Non-pigmented ciliary epithelial cell (primary cell): Measurements from ENCODE around the gene CD200R1.
"Not testable (repeated sequence)": the region's sequence is repeated elsewhere in the genome, so short reads cannot be mapped to it uniquely, and the experiment has no call there.

Experiments
- DNase-seq: peaks from one replicate; pipeline ENCODE4 v3.0.0-alpha.2; 2010; ENCODE audit warnings: low read depth

The CD200R1 gene

DNA sequence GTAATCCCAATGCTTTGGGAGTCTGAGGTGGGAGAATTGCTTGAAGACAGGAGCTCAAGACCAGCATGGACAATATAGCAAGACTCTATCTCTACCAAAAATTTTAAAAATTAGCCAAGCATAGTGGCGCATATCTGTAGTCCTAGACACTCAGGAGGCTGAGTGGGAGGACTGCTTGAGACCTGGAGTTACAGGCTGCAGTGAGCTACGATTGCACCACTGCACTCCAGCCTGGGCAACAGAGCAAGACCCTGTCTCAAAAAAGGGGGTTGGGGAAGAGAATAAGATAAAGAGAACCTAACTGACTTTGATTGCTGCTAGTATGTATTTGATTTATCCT lies 755 bp downstream of the CD200R1 start:
- no peak for DNase-seq

DNA sequence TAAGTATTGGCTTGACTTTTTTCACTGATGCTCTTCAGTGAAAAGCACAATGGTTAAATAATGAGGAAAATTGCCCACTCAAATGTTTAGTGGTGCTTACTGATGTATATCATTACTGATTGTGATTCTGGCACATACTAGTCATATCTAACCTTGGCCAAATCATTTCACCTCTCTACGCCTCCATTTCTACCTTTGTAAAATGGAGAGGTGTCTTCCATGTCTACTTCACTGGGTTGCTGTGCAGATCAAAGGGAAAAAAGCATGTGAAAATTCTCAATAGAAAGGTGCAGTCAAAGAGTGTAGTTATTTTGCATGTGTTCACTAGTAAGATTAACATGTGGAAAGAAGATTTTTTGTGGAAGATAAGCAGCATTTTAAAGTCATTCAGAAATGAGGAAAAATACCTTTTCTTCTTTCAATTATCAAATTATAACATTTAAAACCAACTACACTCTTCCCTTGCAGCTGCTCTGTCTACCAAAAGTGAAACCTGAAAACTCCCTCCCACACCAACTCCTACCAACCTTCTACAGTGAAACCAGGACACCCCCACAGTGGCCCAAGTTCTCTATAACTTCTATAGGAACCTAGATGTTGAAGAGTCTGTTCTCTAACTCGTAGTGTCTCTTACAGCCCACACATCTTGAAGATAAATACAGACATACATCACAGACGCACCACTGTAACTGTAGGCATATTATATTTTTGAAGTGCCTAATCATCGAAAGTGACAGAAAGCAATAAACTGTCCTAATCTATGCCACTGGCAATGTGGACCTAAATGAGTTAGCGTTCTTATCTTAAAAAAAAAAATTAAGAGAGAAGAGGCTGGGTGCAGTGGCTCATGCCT lies 1.4 kb downstream of the CD200R1 start:
- no peak for DNase-seq

DNA sequence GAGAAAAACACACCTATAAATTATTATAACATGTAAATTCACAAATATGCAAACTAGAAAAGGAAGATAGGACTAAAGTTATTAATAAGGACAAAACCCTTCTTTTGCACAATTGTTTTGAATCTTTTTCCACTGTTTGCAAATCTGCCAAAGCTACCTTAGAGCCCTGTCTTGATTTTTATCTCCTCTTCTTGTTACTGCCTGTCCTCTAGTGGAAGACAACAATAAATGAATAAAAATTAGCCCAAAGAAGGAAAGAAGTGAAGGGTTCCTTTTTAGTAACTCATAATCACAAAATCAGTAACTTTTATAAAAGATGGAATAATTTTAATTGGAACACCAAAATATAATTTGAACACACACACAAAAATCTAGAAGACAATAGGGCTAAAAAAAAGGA lies 2.7 kb downstream of the CD200R1 start:
- DNase-seq, result no peak

DNA sequence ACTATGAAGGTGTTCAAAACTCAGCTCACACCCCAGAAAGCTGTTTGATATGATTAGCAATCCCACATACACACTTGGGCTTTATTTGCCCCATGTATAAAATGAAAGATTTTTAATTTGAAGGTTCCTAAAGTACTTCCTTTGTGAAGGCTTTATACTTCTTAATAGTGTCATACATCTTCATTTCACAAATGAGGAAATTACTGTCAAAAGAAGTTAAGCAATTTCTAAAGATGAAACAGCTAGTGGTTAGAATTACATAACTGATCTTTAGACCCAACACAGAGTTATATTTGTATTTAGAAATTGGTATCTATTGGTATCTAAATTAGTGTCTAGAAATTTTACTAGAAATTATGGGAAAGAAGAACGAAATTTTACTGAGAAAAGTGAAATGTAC lies 7.1 kb downstream of the CD200R1 start:
- no peak for DNase-seq

DNA sequence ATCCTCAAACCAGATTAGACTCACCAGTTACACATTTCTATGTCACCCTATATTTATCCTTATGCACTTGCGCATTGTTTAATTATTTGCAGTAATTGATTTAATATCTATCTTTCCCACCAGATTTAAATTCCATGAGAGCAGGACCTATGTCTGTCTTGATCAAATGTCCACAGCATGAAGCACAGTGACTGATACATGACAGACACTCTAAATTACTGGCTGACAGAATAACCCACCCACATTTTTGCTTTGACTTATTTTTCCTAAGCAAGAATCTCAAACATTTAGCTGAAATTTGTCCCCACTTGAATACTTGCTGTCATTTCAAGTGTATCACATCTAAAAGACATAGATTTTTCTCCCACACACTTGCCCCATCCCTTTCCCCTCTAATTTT lies 7.5 kb downstream of the CD200R1 start:
- no peak for DNase-seq

DNA sequence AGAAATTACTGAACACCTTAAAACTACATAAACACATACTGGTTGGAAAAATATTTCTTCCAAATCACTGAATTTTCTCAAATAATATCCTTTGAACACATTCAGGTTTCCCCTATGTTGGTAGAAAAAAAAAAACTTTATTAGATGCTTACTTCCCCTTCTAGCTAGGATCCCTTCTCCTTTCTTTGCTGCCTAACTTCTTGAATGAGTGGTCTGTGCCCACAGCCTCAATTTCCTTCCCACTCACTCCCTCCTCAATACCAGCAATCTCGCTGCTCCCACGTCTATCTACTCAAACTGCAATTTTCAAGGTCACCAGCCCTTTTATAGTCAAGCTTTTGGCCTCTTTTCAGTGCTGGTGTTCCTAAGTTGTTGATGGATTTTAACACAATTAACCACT lies 8.3 kb downstream of the CD200R1 start:
- DNase-seq, result no peak

DNA sequence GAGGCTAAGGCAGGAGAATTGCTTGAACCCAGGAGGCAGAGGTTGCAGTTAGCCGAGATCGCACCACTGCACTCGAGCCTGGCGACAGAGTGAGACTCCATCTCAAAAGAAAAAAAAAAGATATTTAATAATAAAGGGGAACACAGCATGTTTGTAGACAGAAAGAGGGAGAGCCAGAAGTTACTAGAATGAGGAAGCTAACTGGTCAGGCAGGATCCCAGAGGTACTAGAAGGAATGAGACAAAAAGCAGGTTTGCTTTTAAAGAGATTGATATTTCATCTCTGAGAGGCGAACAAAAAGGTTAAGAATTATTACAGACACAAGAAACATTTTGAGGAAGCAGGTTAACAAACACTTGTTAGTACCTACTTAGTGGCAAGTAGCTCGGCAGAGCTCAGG lies 9.2 kb downstream of the CD200R1 start:
- no peak for DNase-seq

DNA sequence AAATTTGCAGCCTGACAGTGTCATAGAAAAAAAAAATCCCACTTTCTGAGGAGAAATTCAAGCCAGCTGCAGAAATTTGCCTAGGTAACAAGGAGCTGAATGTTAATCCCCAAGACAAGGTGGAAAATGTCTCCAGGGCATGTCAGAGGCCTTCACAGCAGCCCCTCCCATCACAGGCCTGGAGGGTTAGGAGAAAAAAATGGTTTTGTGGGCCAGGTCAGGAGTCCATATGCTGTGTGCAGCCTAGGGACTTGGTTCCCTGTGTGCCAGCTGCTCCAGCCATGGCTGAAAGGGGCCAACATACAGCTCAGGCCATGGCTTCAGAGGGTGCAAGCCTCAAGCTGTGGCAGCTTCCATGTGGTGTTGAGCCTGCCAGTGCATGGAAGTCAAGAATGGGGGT lies 11.2 kb downstream of the CD200R1 start:
- no peak for DNase-seq

GRCh38 chr3:112958811-112959560 lies 15.9 kb downstream of the CD200R1 start:
- no peak for DNase-seq

DNA sequence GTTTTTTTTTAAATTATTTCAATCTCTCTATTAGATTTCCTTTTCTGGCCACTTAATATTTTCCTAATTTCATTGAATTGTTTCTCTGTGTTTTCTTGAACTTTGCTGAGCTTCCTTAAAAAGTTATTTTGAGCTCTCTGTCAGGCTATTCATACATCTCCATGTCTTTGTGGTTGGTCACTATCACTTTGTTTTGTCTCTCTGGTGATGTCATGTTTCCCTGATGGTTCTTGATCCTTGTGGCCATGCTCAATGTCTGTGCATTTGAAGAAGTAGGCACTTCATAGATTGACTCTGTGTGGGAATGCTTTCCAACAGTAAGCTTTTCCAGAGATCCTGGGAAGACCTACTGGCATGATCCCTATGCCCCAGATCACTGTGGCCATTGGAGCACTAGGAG lies 18.6 kb downstream of the CD200R1 start:
- no peak for DNase-seq

DNA sequence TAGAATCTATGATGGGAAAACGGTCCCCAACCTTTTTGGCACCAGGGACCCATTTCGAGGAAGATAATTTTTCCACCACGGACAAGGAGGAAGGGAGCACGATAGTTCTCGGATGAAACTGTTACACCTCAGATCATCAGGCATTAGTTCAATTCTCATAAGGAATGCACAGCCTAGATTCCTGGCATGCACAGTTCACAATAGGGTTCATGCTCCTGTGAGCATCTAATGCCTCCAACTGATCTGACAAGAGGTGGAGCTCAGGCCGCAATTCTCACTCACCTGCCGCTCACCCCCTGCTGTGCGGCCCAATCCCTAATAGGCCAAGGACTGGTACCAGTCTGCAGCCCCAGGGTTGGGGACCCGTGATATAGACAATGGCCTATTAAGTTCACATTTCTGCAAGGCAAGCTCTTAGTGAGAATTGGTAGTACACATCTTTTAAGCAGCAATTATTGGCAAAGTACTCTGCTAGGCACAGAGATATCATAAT lies 26.5 kb downstream of the CD200R1 start:
- DNase-seq, result no peak

- no peak for DNase-seq
Measured at GRCh38 chr3:112931736-112932521, 43.0 kb downstream of the CD200R1 start.

DNA sequence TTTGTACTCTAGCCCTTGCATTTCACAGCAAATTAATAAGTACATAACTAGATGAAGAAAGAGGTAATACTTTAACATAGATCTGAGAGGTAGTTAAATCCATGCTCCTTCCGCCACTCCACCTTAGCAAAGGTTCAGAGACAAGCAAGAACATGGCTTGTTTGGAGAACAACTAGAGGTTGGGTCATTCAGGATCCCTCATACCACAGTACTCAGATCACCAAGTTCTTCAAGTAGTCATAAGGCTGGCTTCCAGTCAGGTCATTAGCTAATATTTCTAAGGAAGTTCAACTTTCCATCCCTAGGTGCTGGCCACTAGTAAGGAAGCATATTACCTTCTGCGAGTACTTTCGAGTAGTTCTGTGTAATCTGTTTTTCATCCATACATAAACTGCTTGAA lies 44.1 kb downstream of the CD200R1 start:
- no peak for DNase-seq

DNA sequence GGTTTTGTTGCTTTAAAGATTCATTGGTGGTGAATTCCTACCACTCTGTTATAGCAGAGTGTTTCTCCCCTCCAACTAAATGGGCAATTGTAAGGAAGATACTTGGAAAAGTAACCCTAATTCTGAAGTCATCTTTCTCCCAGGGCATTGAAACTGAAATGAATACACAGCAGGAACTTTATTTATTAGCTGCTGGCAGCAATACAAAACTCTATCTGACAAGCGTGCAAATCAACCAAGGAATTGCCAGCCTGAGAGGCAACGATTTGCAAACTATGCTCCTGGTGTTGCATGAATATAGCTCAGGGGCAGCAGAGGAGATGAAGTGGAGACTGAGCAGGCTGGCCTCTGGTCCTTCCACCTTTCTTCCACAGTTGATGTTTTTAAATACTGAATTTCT lies 48.9 kb downstream of the CD200R1 start:
- DNase-seq, result no peak

DNA sequence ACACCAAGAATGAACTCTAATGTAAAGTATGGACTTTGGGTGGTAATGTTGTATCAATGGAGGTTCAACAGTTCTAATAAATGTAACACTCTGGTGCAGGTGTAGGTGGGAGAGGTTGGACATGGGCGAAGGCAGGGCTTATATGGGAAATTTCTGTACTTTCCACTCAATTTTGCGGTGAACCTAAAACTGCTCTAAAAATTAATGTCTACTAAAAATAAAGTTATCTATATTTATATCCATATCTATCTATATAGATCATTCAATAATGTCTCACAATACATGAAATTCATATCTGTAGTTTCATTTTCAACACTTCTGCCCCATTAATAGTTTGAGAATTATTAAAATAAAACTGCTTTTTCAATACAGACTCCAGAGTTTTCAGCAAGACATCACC lies 49.3 kb downstream of the CD200R1 start:
- DNase-seq, result no peak

- not testable (repeated sequence) for DNase-seq
Measured at GRCh38 chr3:112919541-112919940, 55.4 kb downstream of the CD200R1 start.

GRCh38 chr3:112908252-112908651 lies 66.7 kb downstream of the CD200R1 start:
- DNase-seq, result no peak

GRCh38 chr3:112904786-112905185 lies 70.1 kb downstream of the CD200R1 start:
- no peak for DNase-seq

DNA sequence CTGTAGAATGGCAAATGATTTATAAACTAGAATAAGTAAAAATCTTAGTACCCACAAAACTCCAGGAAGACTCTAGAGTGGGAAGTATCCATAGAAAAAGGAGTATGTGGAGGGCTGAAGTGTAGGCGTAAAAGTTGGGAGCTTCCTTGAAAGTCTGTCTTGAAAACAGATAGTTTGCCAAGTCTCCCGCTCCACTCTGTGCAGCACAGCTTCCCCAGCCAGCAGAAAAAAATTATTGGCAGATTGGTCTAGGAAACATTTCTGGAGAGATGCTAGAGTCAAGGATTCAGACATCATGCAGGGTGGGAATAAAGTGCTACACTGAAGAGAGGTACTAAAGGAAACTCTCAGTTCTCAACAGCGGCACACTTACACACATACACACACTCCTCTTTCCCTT lies 74.8 kb downstream of the CD200R1 start:
- no peak for DNase-seq

DNA sequence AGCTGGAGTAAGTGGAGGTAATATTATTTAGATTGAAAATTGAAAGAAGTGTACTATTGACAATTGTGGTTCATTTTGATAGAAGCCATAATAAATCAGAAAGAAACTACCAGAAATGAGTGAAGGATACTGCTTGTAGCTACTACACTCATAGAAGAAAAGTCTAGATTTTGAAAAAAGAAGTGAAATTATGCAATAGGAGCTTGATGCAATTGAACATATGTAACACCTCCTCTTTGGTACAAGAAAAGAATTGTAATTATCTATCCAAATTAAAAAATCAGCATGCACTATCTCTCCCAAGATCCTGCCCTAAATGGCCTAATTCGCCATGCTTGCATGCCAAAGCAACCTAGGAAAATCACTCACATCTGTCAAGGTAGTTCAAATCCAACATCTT lies 77.1 kb downstream of the CD200R1 start:
- DNase-seq, result no peak

DNA sequence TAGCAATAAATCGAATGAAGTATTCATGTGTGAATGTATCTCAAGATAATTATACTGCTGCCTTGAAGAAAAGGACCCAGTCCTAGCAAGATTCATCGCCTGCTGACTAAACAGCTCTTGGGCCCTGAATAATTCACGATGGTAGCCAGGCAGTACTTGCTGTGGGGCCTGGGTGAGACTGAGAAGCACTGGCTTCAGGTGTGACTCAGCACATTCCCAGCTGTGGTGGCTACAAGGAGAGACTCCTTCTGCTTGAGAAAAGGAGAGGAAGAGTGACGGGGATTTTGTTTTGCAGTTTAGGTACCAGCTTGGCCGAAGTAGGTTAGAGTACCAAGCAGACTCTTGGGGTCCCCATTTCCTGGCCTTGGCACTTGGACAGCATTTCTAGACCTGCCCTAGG lies 80.6 kb downstream of the CD200R1 start:
- peak; percentile 17 for DNase-seq

DNA sequence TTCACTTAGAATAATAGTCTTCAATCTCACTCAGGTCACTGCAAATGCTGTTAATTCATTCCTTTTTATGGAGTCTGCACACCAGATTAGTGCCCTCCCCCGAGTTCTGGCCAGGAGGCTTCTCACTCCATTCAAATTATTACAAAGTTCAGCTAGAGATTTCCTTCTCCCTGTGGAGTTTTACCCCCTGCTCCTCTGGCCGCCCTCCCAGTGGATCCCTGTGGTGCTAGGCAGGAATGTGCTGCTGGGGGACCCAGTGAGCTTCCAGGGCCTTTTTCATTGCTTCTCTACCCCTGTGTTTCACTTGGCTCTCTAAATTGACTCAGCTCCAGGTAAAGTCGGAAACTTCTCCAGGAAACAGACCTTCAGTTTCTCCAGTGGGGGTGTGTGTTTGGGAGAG lies 85.5 kb downstream of the CD200R1 start:
- no peak for DNase-seq
